Erythroblast (primary cell): ENCODE data around the gene SMDT1.
"Not testable (repeated sequence)": the region's sequence is repeated elsewhere in the genome, so short reads cannot be mapped to it uniquely, and the experiment has no call there.

Source experiments
- GATA1 ChIP-seq: IDR thresholded peaks from 2 replicates; pipeline ENCODE4 v1.6.1; 2011; ENCODE audit warnings: low read depth, mild to moderate bottlenecking, control low read depth, low read length, moderate library complexity
- POLR2A ChIP-seq: IDR thresholded peaks from 2 replicates; pipeline ENCODE4 v1.6.1; 2011; ENCODE audit warnings: mild to moderate bottlenecking, low read length

- TF ChIP-seq POLR2A, GATA1: not testable (repeated sequence)
Measured at GRCh38 chr22:42128007-42128406, 48.5 kb downstream of the SMDT1 start.
